Activated CD4-positive, alpha-beta T cell treated with anti-CD3 and anti-CD28 coated beads for 36 hours (primary cell): ENCODE results near the gene TYMS. TPM values are rescaled to one million over a fixed set of nuclear protein-coding genes. Genes with fewer than 3 reads are reported as not detected.
A peak's percentile ranks its signal among the peaks of the same experiment; 100 is the strongest.

Source experiments
- ATAC-seq: fragments of 200-7000 bp; cut with Tn5 transposase; one replicate; pipeline ENCODE4 v1.10.0; 2021; ENCODE audit warnings: mild to moderate bottlenecking, moderate library complexity
- CTCF ChIA-PET: fragments of 350-600 bp; sonication (Branson Sonifier 250); formaldehyde crosslinking; loops from one replicate; lab custom pipeline; 2021; ENCODE audit warnings: antibody characterized with exemption; lab: Charles Lee
- POLR2A ChIA-PET: fragments of 350-600 bp; sonication (Branson Sonifier 250); formaldehyde crosslinking; loops from one replicate; lab custom pipeline; 2021; ENCODE audit warnings: antibody characterized with exemption, inconsistent platforms; lab: Charles Lee
- DNase-seq: peaks from one replicate; pipeline ENCODE4 v3.0.0-alpha.2; 2020
- H3K27ac Mint-ChIP-seq: one replicate; pipeline ENCODE4 v1.8.0; 2021; ENCODE audit warnings: mixed read lengths
- H3K27me3 Mint-ChIP-seq: one replicate; pipeline ENCODE4 v1.8.0; 2021; ENCODE audit warnings: mixed read lengths
- H3K36me3 Mint-ChIP-seq: one replicate; pipeline ENCODE4 v1.8.0; 2021; ENCODE audit warnings: low read depth, mixed read lengths
- H3K4me1 Mint-ChIP-seq: one replicate; pipeline ENCODE4 v1.8.0; 2021; ENCODE audit warnings: mixed read lengths
- H3K4me3 Mint-ChIP-seq: one replicate; pipeline ENCODE4 v1.8.0; 2021; ENCODE audit warnings: mild to moderate bottlenecking, moderate library complexity, mixed read lengths
- H3K9me3 Mint-ChIP-seq: one replicate; pipeline ENCODE4 v1.8.0; 2021; ENCODE audit warnings: low read depth, mixed read lengths
- intact Hi-C, 2 experiments: fragments of 100-400 bp; cut with DNase I in 1 of 2; cut with micrococcal nuclease in 1 of 2; formaldehyde crosslinking; loops; one replicate each; pipeline versions ENCODE4 v1.14.2 to v1.15.1; 2022 to 2024; cut with DNase I, micrococcal nuclease
- total RNA-seq, 2 experiments: library from RNA; stranded (reverse); gene quantifications; one replicate each; pipeline ENCODE4 v1.2.3, GENCODE V29; 2021

The TYMS gene
- 100 to 1,000 TPM; 331 to 372 TPM for total RNA-seq

DNA sequence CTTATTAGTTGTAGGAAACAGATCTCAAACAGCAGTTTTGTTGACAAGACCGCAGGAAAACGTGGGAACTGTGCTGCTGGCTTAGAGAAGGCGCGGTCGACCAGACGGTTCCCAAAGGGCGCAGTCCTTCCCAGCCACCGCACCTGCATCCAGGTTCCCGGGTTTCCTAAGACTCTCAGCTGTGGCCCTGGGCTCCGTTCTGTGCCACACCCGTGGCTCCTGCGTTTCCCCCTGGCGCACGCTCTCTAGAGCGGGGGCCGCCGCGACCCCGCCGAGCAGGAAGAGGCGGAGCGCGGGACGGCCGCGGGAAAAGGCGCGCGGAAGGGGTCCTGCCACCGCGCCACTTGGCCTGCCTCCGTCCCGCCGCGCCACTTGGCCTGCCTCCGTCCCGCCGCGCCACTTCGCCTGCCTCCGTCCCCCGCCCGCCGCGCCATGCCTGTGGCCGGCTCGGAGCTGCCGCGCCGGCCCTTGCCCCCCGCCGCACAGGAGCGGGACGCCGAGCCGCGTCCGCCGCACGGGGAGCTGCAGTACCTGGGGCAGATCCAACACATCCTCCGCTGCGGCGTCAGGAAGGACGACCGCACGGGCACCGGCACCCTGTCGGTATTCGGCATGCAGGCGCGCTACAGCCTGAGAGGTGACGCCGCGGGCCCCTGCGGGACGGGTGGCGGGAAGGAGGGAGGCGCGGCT lies at the start of gene TYMS:
TSS of gene TYMS (plus strand) at position 343 of the 690 bp plus-strand sequence. CDS start at position 433, 90 bp downstream.
- intact Hi-C loops: loop anchor here in 1 of 2 experiments (2.0 kb wide), 1 partner anchor 53 kb away; no protein-coding TSS in a partner anchor
- ChIA-PET POLR2A (interaction anchor here (0.6 to 1.5 kb wide), 6 partner anchors 13 to 390 kb away, joined by 3 to 6 read pairs (median 4); partner anchors contain the start of genes ENOSF1 and THOC1), CTCF (interaction anchor here (0.6 to 3.0 kb wide), 7 partner anchors 33 to 389 kb away, joined by 3 to 13 read pairs (median 7); partner anchors contain the start of genes THOC1 and YES1)
- Mint-ChIP-seq H3K27me3 (peaks cover 20% of the 10 kb centered on the region), H3K27ac (peak within 1 kb of the TSS; percentile 90), H3K4me3 (peak within 1 kb of the TSS; percentile 93), H3K4me1 (peaks cover 12% of the 10 kb centered on the region), H3K36me3 (peaks cover 48% of the 10 kb centered on the region), H3K9me3 (peaks cover 10% of the 10 kb centered on the region)
- ATAC-seq (peak; percentile 60), DNase-seq (peak; percentile 71)

DNA sequence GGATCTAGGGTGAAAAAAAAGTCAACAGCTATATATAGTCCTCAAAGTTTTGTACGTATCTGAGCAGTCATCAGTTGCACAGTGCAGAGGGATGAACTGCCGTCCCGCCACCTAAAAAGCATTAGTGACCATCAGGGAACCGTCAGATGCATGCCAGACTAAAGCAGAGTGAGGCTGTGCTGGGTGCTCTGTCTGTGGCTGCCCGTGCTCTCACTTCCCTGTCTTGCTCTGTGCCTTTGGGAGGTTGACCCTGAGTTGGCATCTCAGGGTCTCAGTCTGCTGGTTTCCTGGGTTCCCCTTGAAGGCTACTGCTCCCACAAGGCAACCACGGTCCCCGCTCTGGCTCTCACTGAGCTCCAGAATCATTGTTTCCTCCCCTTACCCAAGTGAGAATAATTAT lies 49.5 kb upstream of the TYMS start:
- no peaks in the 10 kb centered on the region for H3K9me3 Mint-ChIP-seq
- no peak for ATAC-seq
- ChIA-PET CTCF (interaction anchor here (1.6 to 1.8 kb wide), 2 partner anchors 14 to 17 kb away, joined by 5 read pairs; no protein-coding TSS in a partner anchor), POLR2A (no interaction called here)
- intact Hi-C loops: no loop called here
- DNase-seq: no peak
- peaks cover 7% of the 10 kb centered on the region for H3K27me3 Mint-ChIP-seq
- H3K27ac Mint-ChIP-seq: no peak overlapping the region
- no peaks in the 10 kb centered on the region for H3K36me3 Mint-ChIP-seq
- H3K4me3 Mint-ChIP-seq: no peak overlapping the region
- no peaks in the 10 kb centered on the region for H3K4me1 Mint-ChIP-seq

DNA sequence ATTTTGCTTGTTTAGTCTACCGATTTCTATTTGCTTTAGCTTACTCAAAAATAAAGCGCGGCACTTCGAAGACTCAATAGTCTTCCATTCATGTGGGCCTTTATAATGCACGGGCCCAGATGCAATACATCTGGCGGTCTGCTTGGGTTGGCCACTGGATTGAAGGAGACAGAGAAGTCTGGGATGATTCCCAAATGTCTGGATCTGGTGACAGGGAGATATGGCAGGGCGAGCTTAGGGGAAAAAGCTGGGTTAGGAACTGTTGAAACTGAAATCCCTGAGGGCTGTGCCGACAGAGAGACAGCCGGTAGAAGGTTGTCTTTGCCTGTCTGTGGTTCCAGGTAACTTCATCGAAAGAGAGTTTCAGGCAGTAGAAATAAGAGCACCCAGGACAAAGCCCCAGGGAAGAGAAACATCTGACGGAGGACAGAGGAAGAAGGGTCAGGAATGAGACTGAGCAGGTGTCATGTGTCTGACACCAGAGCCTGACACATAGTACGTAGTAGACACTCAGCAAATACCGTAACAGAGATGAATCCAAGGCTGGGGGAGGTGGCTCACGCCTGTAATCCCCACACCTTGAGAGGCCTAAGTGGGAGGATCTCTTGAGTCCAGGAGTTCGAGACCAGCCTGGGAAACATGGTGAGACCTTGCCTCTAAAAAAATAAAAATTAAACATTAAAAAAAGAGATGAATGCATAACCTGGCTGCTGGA lies 47.1 kb upstream of the TYMS start:
- no peak overlapping the region for H3K27ac Mint-ChIP-seq
- H3K4me1 Mint-ChIP-seq: no peaks in the 10 kb centered on the region
- H3K27me3 Mint-ChIP-seq: no peaks in the 10 kb centered on the region
- no peak for DNase-seq
- H3K36me3 Mint-ChIP-seq: no peaks in the 10 kb centered on the region
- no peak for ATAC-seq
- ChIA-PET POLR2A (interaction anchor here (0.6 kb wide), 1 partner anchor 48 kb away, joined by 6 read pairs; no protein-coding TSS in a partner anchor), CTCF (interaction anchor here (1.8 kb wide), 1 partner anchor 14 kb away, joined by 7 read pairs; no protein-coding TSS in a partner anchor)
- intact Hi-C loops: no loop called here
- no peak overlapping the region for H3K4me3 Mint-ChIP-seq
- H3K9me3 Mint-ChIP-seq: no peaks in the 10 kb centered on the region

DNA sequence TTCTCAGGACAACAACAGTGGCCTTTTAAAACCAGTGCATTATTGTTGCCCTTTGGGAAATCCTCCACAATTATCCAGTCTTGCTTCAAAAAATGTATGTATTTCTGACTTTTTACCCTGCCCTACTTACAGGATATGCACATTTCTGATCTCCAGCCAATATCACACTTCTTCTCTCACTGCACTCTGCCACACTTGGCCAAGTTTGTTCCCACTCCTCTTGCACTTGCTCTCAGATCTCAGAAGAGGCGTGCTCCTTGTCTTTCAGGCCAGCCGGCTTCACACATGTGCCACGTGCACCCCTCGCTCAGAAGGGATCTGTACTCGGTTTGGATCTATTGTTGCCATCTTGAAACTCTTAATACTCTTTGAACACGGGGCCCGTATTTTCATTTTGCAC lies 45.3 kb upstream of the TYMS start:
- H3K36me3 Mint-ChIP-seq: no peaks in the 10 kb centered on the region
- DNase-seq: no peak
- ATAC-seq: no peak
- H3K4me1 Mint-ChIP-seq: no peaks in the 10 kb centered on the region
- H3K4me3 Mint-ChIP-seq: no peak overlapping the region
- no peaks in the 10 kb centered on the region for H3K9me3 Mint-ChIP-seq
- H3K27ac Mint-ChIP-seq: no peak overlapping the region
- H3K27me3 Mint-ChIP-seq: peaks cover 1% of the 10 kb centered on the region
- POLR2A ChIA-PET: no interaction called here
- intact Hi-C loops: no loop called here
- CTCF ChIA-PET: no interaction called here

DNA sequence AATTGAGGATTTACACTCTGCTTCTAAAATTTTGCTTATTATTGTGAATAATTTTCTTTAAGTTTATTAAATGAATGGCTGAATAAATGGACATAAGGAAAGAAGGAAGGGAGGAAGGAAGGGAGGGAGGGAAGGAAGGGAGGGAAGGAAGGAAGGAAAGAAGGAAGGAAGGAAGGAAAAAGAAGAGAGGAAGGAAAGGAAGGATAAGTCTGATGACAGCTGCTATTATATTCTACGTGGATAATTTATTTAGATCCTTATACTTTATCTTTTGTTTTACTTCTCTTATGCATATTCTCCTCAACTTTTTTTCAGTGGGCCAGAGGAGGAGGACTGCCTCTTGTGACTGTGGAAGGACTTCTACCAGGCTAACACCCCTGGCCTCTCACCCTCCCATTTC lies 43.3 kb upstream of the TYMS start:
- ATAC-seq: no peak
- Mint-ChIP-seq H3K27ac (no peak overlapping the region), H3K4me1 (no peaks in the 10 kb centered on the region), H3K36me3 (no peaks in the 10 kb centered on the region), H3K4me3 (no peak overlapping the region), H3K27me3 (peaks cover 1% of the 10 kb centered on the region), H3K9me3 (no peaks in the 10 kb centered on the region)
- CTCF ChIA-PET: no interaction called here
- DNase-seq: no peak
- POLR2A ChIA-PET: no interaction called here
- intact Hi-C loops: no loop called here

DNA sequence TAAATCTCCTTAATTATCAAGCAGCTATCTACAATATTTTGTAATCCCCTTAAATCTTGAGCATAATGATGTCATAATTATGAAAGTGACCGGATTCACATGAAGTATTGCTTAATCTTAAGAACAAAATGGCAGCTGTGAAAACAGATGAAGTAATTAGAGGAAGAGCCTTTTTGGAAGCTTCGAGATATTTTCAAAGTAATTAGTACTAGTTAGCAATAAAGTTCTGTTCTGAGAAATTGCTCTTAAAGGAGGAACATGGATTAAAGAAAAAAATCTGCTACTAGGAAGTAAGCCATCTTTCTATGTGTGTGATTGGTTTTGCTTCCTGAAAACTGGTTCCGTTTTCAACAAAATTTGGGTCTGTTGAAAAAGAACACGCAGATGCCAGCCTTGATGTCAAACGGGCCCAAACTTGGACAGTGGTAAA lies 42.3 kb upstream of the TYMS start:
- no peak overlapping the region for H3K4me3 Mint-ChIP-seq
- H3K27ac Mint-ChIP-seq: no peak overlapping the region
- no peaks in the 10 kb centered on the region for H3K9me3 Mint-ChIP-seq
- ChIA-PET POLR2A (no interaction called here), CTCF (interaction anchor here (1.3 to 2.4 kb wide), 5 partner anchors 9 to 346 kb away, joined by 4 to 8 read pairs (median 6); no protein-coding TSS in a partner anchor)
- no peaks in the 10 kb centered on the region for H3K4me1 Mint-ChIP-seq
- intact Hi-C loops: loop anchor here in 1 of 2 experiments (5.0 kb wide), 1 partner anchor 328 kb away; no protein-coding TSS in a partner anchor
- H3K27me3 Mint-ChIP-seq: peaks cover 1% of the 10 kb centered on the region
- ATAC-seq (no peak), DNase-seq (no peak)
- H3K36me3 Mint-ChIP-seq: no peaks in the 10 kb centered on the region

DNA sequence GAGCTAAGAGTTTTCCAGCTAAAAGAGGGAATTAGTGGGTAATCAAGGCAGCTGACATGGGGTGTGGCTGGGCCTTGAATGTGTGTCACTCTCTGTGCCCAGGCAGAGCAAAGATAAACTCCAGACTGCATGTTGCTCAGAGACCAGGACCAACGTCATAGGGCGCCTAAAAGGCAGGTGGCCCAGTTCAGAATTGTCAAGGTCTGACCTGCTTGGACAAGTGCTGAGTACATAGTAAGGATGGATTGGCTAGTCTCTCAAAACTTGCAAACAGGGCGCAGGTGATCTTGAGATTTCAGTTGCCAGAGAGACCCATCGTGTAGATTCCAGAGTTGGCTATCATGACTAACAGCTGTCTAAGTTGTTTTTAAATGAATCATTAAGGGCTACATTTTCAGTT lies 41.7 kb upstream of the TYMS start:
- Mint-ChIP-seq H3K27me3 (peaks cover 1% of the 10 kb centered on the region), H3K27ac (no peak overlapping the region), H3K9me3 (no peaks in the 10 kb centered on the region), H3K4me1 (no peaks in the 10 kb centered on the region), H3K36me3 (no peaks in the 10 kb centered on the region), H3K4me3 (no peak overlapping the region)
- intact Hi-C loops: loop anchor here in 1 of 2 experiments (2.0 to 5.0 kb wide), 2 partner anchors 19 to 328 kb away; partner anchors contain the start of gene CLUL1
- ATAC-seq (no peak), DNase-seq (no peak)
- ChIA-PET POLR2A (no interaction called here), CTCF (interaction anchor here (1.3 to 2.4 kb wide), 5 partner anchors 8 to 346 kb away, joined by 4 to 8 read pairs (median 6); no protein-coding TSS in a partner anchor)

DNA sequence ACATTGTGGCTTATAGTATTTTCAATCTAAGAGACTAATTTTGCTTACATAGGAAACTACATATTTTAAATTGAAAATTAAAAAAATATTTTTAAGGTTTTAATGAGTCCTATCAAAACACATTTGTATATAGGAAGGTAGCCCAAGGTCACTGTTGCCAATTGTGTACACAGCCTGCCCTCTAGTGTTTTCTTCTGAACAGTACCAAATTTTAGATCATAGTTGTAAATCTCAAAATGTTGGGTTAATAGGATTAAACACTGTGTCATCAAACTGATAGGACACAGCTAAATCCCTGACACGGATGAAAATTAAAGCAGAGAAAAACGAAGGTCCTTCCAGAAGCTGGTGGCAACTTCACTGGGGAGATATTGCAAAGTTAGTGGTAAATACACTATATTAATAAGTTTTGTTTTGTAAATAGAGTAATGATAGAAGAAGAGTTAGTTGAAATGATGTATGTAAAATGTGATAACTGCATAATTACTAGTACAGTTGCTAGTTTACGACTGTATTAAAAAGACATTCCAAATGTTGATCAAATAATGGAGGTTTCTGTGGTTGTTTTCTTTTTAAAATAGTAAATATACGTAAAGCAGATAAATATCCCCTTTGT lies 41.0 kb upstream of the TYMS start:
- peaks cover 1% of the 10 kb centered on the region for H3K27me3 Mint-ChIP-seq
- no peak for ATAC-seq
- CTCF ChIA-PET: interaction anchor here (0.6 to 2.4 kb wide), 4 partner anchors 7 to 345 kb away, joined by 3 to 8 read pairs (median 6); no protein-coding TSS in a partner anchor

DNA sequence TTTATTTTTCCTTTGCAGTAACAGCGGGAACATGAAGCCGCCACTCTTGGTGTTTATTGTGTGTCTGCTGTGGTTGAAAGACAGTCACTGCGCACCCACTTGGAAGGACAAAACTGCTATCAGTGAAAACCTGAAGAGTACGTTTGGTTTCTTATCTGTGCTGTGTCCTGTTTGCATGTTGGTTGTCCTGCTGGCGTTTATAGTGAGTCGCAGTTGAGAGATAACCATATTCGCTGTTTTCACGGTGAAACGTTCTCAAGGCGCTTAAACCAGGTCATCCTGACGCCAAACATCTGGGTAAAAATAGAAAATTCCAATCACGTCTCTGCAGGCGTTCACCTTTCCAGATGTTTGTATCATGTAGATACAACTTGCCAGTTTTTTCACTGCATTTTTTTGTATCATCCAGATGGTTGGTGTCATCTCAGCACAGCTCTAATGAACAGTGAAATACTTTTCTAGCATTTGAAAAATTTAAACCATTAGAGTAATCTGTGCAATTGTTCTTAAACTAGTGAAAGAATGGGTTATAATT lies 39.4 kb upstream of the TYMS start:
- POLR2A ChIA-PET: no interaction called here
- CTCF ChIA-PET: interaction anchor here (0.9 to 1.4 kb wide), 2 partner anchors 19 to 20 kb away, joined by 3 to 5 read pairs; no protein-coding TSS in a partner anchor
- peaks cover 3% of the 10 kb centered on the region for H3K27me3 Mint-ChIP-seq
- H3K36me3 Mint-ChIP-seq: no peaks in the 10 kb centered on the region
- intact Hi-C loops: loop anchor here in 1 of 2 experiments (2.0 to 5.0 kb wide), 2 partner anchors 21 to 331 kb away; partner anchors contain the start of gene CLUL1
- ATAC-seq: no peak
- no peak overlapping the region for H3K27ac Mint-ChIP-seq
- H3K4me3 Mint-ChIP-seq: no peak overlapping the region
- H3K9me3 Mint-ChIP-seq: no peaks in the 10 kb centered on the region
- no peak for DNase-seq
- no peaks in the 10 kb centered on the region for H3K4me1 Mint-ChIP-seq

More for the DNA sequence above, 41.0 kb upstream of the TYMS start:
- intact Hi-C loops: loop anchor here in 1 of 2 experiments (2.0 to 5.0 kb wide), 2 partner anchors 20 to 329 kb away; partner anchors contain the start of gene CLUL1
- Mint-ChIP-seq H3K4me3 (no peak overlapping the region), H3K9me3 (no peaks in the 10 kb centered on the region), H3K27ac (no peak overlapping the region), H3K4me1 (no peaks in the 10 kb centered on the region), H3K36me3 (no peaks in the 10 kb centered on the region)
- POLR2A ChIA-PET: no interaction called here
- no peak for DNase-seq

DNA sequence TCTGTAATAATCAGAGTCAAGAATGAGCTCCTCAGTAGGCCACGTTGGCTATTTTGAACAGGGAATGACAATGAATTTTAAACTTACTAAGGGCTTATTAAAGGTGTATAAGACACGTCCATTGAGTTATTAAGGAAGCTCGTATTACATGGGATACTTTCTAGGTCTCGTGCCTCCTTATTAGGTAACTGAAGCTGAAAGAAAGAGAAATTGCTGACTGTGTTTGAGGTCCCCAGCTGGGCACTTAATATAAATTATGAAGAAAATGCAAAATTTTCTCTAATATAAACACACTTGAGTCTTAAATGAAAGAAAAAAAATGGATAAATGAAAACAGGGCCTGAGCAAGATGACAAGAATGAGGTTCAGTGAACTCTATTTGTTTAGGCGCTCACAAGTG lies 38.8 kb upstream of the TYMS start:
- ATAC-seq: no peak
- POLR2A ChIA-PET: no interaction called here
- Mint-ChIP-seq H3K27me3 (peaks cover 3% of the 10 kb centered on the region), H3K9me3 (no peaks in the 10 kb centered on the region), H3K36me3 (no peaks in the 10 kb centered on the region), H3K27ac (no peak overlapping the region), H3K4me1 (no peaks in the 10 kb centered on the region), H3K4me3 (no peak overlapping the region)
- intact Hi-C loops: loop anchor here in 1 of 2 experiments (5.0 kb wide), 1 partner anchor 331 kb away; no protein-coding TSS in a partner anchor
- CTCF ChIA-PET: interaction anchor here (0.9 to 1.4 kb wide), 2 partner anchors 19 to 21 kb away, joined by 3 to 5 read pairs; no protein-coding TSS in a partner anchor
- DNase-seq: no peak
